ENCODE data around the gene ANKRD28.
"Not testable (repeated sequence)": the region's sequence is repeated elsewhere in the genome, so short reads cannot be mapped to it uniquely, and the experiment has no call there.

ANKRD28 gene

GRCh38 chr3:15820911-15821310, 23.1 kb upstream of the ANKRD28 start:
- H3K27me3 ChIP-seq (ENCODE audit: control insufficient read depth in 1 of 2, insufficient read depth in 2 of 2, low read length in 2 of 2): no peaks in the 10 kb centered on the region
- no peak overlapping the region for H3K4me3 ChIP-seq (ENCODE audit: low read length in 2 of 2)
- H3K36me3 ChIP-seq (ENCODE audit: control insufficient read depth in 2 of 2, insufficient read depth in 2 of 2, low read length in 2 of 2): no peaks in the 10 kb centered on the region
- no peaks in the 10 kb centered on the region for H3K9me3 ChIP-seq (ENCODE audit: control insufficient read depth in 2 of 2, low read length in 2 of 2)
- no peak overlapping the region for H3K9ac ChIP-seq (ENCODE audit: low read length in 2 of 2)
- no peaks in the 10 kb centered on the region for H3K4me1 ChIP-seq (ENCODE audit: control insufficient read depth, insufficient read depth, low read length)
- H3K27ac ChIP-seq (ENCODE audit: low read length): no peak overlapping the region

- Histone ChIP-seq H3K27me3 (ENCODE audit: control insufficient read depth in 1 of 2, insufficient read depth in 2 of 2, low read length in 2 of 2) (no peaks in the 10 kb centered on the region), H3K4me1 (ENCODE audit: control insufficient read depth, insufficient read depth, low read length) (no peaks in the 10 kb centered on the region), H3K36me3 (ENCODE audit: control insufficient read depth in 2 of 2, insufficient read depth in 2 of 2, low read length in 2 of 2) (no peaks in the 10 kb centered on the region), H3K9me3 (ENCODE audit: control insufficient read depth in 2 of 2, low read length in 2 of 2) (no peaks in the 10 kb centered on the region), H3K9ac (ENCODE audit: low read length in 2 of 2) (no peak overlapping the region), H3K4me3 (ENCODE audit: low read length in 2 of 2) (no peak overlapping the region), H3K27ac (ENCODE audit: low read length) (no peak overlapping the region)
Measured at GRCh38 chr3:15819576-15819975, 21.8 kb upstream of the ANKRD28 start.

- no peak overlapping the region for H3K4me3 ChIP-seq (ENCODE audit: low read length in 2 of 2)
- H3K9ac ChIP-seq (ENCODE audit: low read length in 2 of 2): no peak overlapping the region
- no peaks in the 10 kb centered on the region for H3K9me3 ChIP-seq (ENCODE audit: control insufficient read depth in 2 of 2, low read length in 2 of 2)
- no peaks in the 10 kb centered on the region for H3K36me3 ChIP-seq (ENCODE audit: control insufficient read depth in 2 of 2, insufficient read depth in 2 of 2, low read length in 2 of 2)
- H3K4me1 ChIP-seq (ENCODE audit: control insufficient read depth, insufficient read depth, low read length): no peaks in the 10 kb centered on the region
- H3K27ac ChIP-seq (ENCODE audit: low read length): no peak overlapping the region
- H3K27me3 ChIP-seq (ENCODE audit: control insufficient read depth in 1 of 2, insufficient read depth in 2 of 2, low read length in 2 of 2): no peaks in the 10 kb centered on the region
Measured at GRCh38 chr3:15819043-15819442, 21.3 kb upstream of the ANKRD28 start.

GRCh38 chr3:15815696-15816095, 17.9 kb upstream of the ANKRD28 start:
- no peak overlapping the region for H3K27ac ChIP-seq (ENCODE audit: low read length)
- no peak overlapping the region for H3K9ac ChIP-seq (ENCODE audit: low read length in 2 of 2)
- no peak overlapping the region for H3K4me3 ChIP-seq (ENCODE audit: low read length in 2 of 2)
- no peaks in the 10 kb centered on the region for H3K36me3 ChIP-seq (ENCODE audit: control insufficient read depth in 2 of 2, insufficient read depth in 2 of 2, low read length in 2 of 2)
- H3K9me3 ChIP-seq (ENCODE audit: control insufficient read depth in 2 of 2, low read length in 2 of 2): no peaks in the 10 kb centered on the region
- H3K4me1 ChIP-seq (ENCODE audit: control insufficient read depth, insufficient read depth, low read length): no peaks in the 10 kb centered on the region
- H3K27me3 ChIP-seq (ENCODE audit: control insufficient read depth in 1 of 2, insufficient read depth in 2 of 2, low read length in 2 of 2): no peaks in the 10 kb centered on the region

GRCh38 chr3:15813079-15813478, 15.3 kb upstream of the ANKRD28 start:
- not testable (repeated sequence) for H3K27ac ChIP-seq (ENCODE audit: low read length); H3K4me1 ChIP-seq (ENCODE audit: control insufficient read depth, insufficient read depth, low read length); H3K27me3 ChIP-seq (ENCODE audit: control insufficient read depth in 1 of 2, insufficient read depth in 2 of 2, low read length in 2 of 2); H3K4me3 ChIP-seq (ENCODE audit: low read length in 2 of 2); H3K9ac ChIP-seq (ENCODE audit: low read length in 2 of 2); H3K9me3 ChIP-seq (ENCODE audit: control insufficient read depth in 2 of 2, low read length in 2 of 2); H3K36me3 ChIP-seq (ENCODE audit: control insufficient read depth in 2 of 2, insufficient read depth in 2 of 2, low read length in 2 of 2)

- Histone ChIP-seq H3K36me3 (ENCODE audit: control insufficient read depth in 2 of 2, insufficient read depth in 2 of 2, low read length in 2 of 2) (no peaks in the 10 kb centered on the region), H3K4me3 (ENCODE audit: low read length in 2 of 2) (no peak overlapping the region), H3K9me3 (ENCODE audit: control insufficient read depth in 2 of 2, low read length in 2 of 2) (no peaks in the 10 kb centered on the region), H3K4me1 (ENCODE audit: control insufficient read depth, insufficient read depth, low read length) (no peaks in the 10 kb centered on the region), H3K27ac (ENCODE audit: low read length) (no peak overlapping the region), H3K27me3 (ENCODE audit: control insufficient read depth in 1 of 2, insufficient read depth in 2 of 2, low read length in 2 of 2) (no peaks in the 10 kb centered on the region), H3K9ac (ENCODE audit: low read length in 2 of 2) (no peak overlapping the region)
Measured at GRCh38 chr3:15812183-15812582, 14.4 kb upstream of the ANKRD28 start.

GRCh38 chr3:15810702-15811101, 12.9 kb upstream of the ANKRD28 start:
- Histone ChIP-seq H3K27ac (ENCODE audit: low read length) (no peak overlapping the region), H3K4me1 (ENCODE audit: control insufficient read depth, insufficient read depth, low read length) (no peaks in the 10 kb centered on the region), H3K9me3 (ENCODE audit: control insufficient read depth in 2 of 2, low read length in 2 of 2) (no peaks in the 10 kb centered on the region), H3K9ac (ENCODE audit: low read length in 2 of 2) (no peak overlapping the region), H3K36me3 (ENCODE audit: control insufficient read depth in 2 of 2, insufficient read depth in 2 of 2, low read length in 2 of 2) (no peaks in the 10 kb centered on the region), H3K4me3 (ENCODE audit: low read length in 2 of 2) (no peak overlapping the region), H3K27me3 (ENCODE audit: control insufficient read depth in 1 of 2, insufficient read depth in 2 of 2, low read length in 2 of 2) (no peaks in the 10 kb centered on the region)

- Histone ChIP-seq H3K9ac (ENCODE audit: low read length in 2 of 2) (no peak overlapping the region), H3K4me3 (ENCODE audit: low read length in 2 of 2) (no peak overlapping the region), H3K4me1 (ENCODE audit: control insufficient read depth, insufficient read depth, low read length) (no peaks in the 10 kb centered on the region), H3K36me3 (ENCODE audit: control insufficient read depth in 2 of 2, insufficient read depth in 2 of 2, low read length in 2 of 2) (no peaks in the 10 kb centered on the region), H3K27ac (ENCODE audit: low read length) (no peak overlapping the region), H3K27me3 (ENCODE audit: control insufficient read depth in 1 of 2, insufficient read depth in 2 of 2, low read length in 2 of 2) (no peaks in the 10 kb centered on the region), H3K9me3 (ENCODE audit: control insufficient read depth in 2 of 2, low read length in 2 of 2) (no peaks in the 10 kb centered on the region)
Measured at GRCh38 chr3:15809313-15809712, 11.5 kb upstream of the ANKRD28 start.

- no peaks in the 10 kb centered on the region for H3K9me3 ChIP-seq (ENCODE audit: control insufficient read depth in 2 of 2, low read length in 2 of 2)
- no peak overlapping the region for H3K27ac ChIP-seq (ENCODE audit: low read length)
- no peaks in the 10 kb centered on the region for H3K4me1 ChIP-seq (ENCODE audit: control insufficient read depth, insufficient read depth, low read length)
Measured at GRCh38 chr3:15808679-15809310, 11.0 kb upstream of the ANKRD28 start.

GRCh38 chr3:15805756-15806266, 8.0 kb upstream of the ANKRD28 start:
- no peak overlapping the region for H3K27ac ChIP-seq (ENCODE audit: low read length)
- H3K9ac ChIP-seq (ENCODE audit: low read length in 2 of 2): no peak overlapping the region
- H3K9me3 ChIP-seq (ENCODE audit: control insufficient read depth in 2 of 2, low read length in 2 of 2): no peaks in the 10 kb centered on the region
- H3K27me3 ChIP-seq (ENCODE audit: control insufficient read depth in 1 of 2, insufficient read depth in 2 of 2, low read length in 2 of 2): no peaks in the 10 kb centered on the region
- no peaks in the 10 kb centered on the region for H3K4me1 ChIP-seq (ENCODE audit: control insufficient read depth, insufficient read depth, low read length)
- H3K4me3 ChIP-seq (ENCODE audit: low read length in 2 of 2): no peak overlapping the region
- no peaks in the 10 kb centered on the region for H3K36me3 ChIP-seq (ENCODE audit: control insufficient read depth in 2 of 2, insufficient read depth in 2 of 2, low read length in 2 of 2)

More at GRCh38 chr3:15808679-15809310, 11.0 kb upstream of the ANKRD28 start:
- H3K36me3 ChIP-seq (ENCODE audit: control insufficient read depth in 2 of 2, insufficient read depth in 2 of 2, low read length in 2 of 2): no peaks in the 10 kb centered on the region
- no peak overlapping the region for H3K9ac ChIP-seq (ENCODE audit: low read length in 2 of 2)
- H3K27me3 ChIP-seq (ENCODE audit: control insufficient read depth in 1 of 2, insufficient read depth in 2 of 2, low read length in 2 of 2): no peaks in the 10 kb centered on the region
- no peak overlapping the region for H3K4me3 ChIP-seq (ENCODE audit: low read length in 2 of 2)

GRCh38 chr3:15804553-15805095, 6.8 kb upstream of the ANKRD28 start:
- Histone ChIP-seq H3K36me3 (ENCODE audit: control insufficient read depth in 2 of 2, insufficient read depth in 2 of 2, low read length in 2 of 2) (no peaks in the 10 kb centered on the region), H3K27me3 (ENCODE audit: control insufficient read depth in 1 of 2, insufficient read depth in 2 of 2, low read length in 2 of 2) (no peaks in the 10 kb centered on the region), H3K27ac (ENCODE audit: low read length) (no peak overlapping the region), H3K9ac (ENCODE audit: low read length in 2 of 2) (no peak overlapping the region), H3K9me3 (ENCODE audit: control insufficient read depth in 2 of 2, low read length in 2 of 2) (no peaks in the 10 kb centered on the region), H3K4me3 (ENCODE audit: low read length in 2 of 2) (no peak overlapping the region), H3K4me1 (ENCODE audit: control insufficient read depth, insufficient read depth, low read length) (no peaks in the 10 kb centered on the region)

Measured in stomach smooth muscle (tissue), 2 donors.